Endothelial cell of umbilical vein (primary cell): ENCODE data around the gene C6. TPM values are rescaled to one million over a fixed set of nuclear protein-coding genes. Genes with fewer than 3 reads are reported as not detected.

Experiments
- BruUV-seq: library from RNA; stranded (reverse); fragments of 400-500 nt; replicated peaks from 2 replicates; lab custom pipeline; 2021; lab: Mats Ljungman, UMichigan
- CTCF ChIA-PET: fragments of 300-600, 350-600 bp; sonication (Branson Sonifier 250); formaldehyde crosslinking; loops from one replicate; lab custom pipeline; 2021; ENCODE audit warnings: antibody characterized with exemption, inconsistent platforms; lab: Charles Lee
- POLR2A ChIA-PET: fragments of 300-600, 350-600 bp; sonication (Branson Sonifier 250); formaldehyde crosslinking; loops from one replicate; lab custom pipeline; 2021; ENCODE audit warnings: antibody characterized with exemption, inconsistent platforms; lab: Charles Lee
- DNase-seq: peaks from one replicate; pipeline ENCODE4 v3.0.0-alpha.2; 2011; ENCODE audit warnings: low read depth, low spot score
- FAIRE-seq: peaks from 2 replicates; lab custom pipeline; 2011; peaks lifted over from hg19 to GRCh38; lab: Jason Lieb, UNC
- H2AFZ ChIP-seq: 2 replicates; pipeline ENCODE4 v1.6.0; 2012; ENCODE audit warnings: low read depth, low read length, control low read depth, inconsistent platforms
- H3K27ac ChIP-seq: 2 replicates; pipeline ENCODE4 v1.5.1; 2011; ENCODE audit warnings: low read depth, mild to moderate bottlenecking, control low read depth, low read length, moderate library complexity; ENCODE audit not compliant: insufficient read depth
- H3K27me3 ChIP-seq, 2 experiments: 2 replicates each; pipeline versions ENCODE4 v1.6.0 to v1.6.1; 2011; ENCODE audit warnings: low read length in 2 of 2, mixed read lengths in 1 of 2; ENCODE audit not compliant: control insufficient read depth in 2 of 2, insufficient read depth in 2 of 2
- H3K36me3 ChIP-seq, 2 experiments: 2 replicates in 1 of 2; 3 replicates in 1 of 2; pipeline ENCODE4 v1.5.1; 2011; ENCODE audit warnings: low read length in 2 of 2, mild to moderate bottlenecking in 1 of 2, moderate library complexity in 1 of 2; ENCODE audit not compliant: control insufficient read depth in 2 of 2, insufficient read depth in 2 of 2; ENCODE audit errors: extremely low read depth in 1 of 2
- H3K4me1 ChIP-seq: 3 replicates; pipeline ENCODE4 v1.5.1; 2011; ENCODE audit warnings: mild to moderate bottlenecking, low read length; ENCODE audit not compliant: control insufficient read depth, insufficient read depth; ENCODE audit errors: extremely low read depth
- H3K4me2 ChIP-seq: 2 replicates; pipeline ENCODE4 v1.6.1; 2011; ENCODE audit warnings: low read length, control low read depth, mixed read lengths; ENCODE audit not compliant: insufficient read depth
- H3K4me3 ChIP-seq, 3 experiments: fragments of 200-600 bp in 1 of 3; sonication (generic), shearing (Covaris generic) in 1 of 3; replicated peaks in 1 of 3; 2 replicates each; pipeline ENCODE4 v1.5.1; 2011 to 2016; ENCODE audit warnings: control low read depth in 3 of 3, low read length in 3 of 3, mild to moderate bottlenecking in 2 of 3, inconsistent platforms in 1 of 3, low read depth in 1 of 3, moderate library complexity in 1 of 3; ENCODE audit not compliant: insufficient read depth in 1 of 3
- H3K79me2 ChIP-seq: 2 replicates; pipeline ENCODE4 v1.6.0; 2012; ENCODE audit warnings: low read length, inconsistent platforms; ENCODE audit not compliant: control insufficient read depth, insufficient read depth
- H3K9ac ChIP-seq: replicated peaks from 2 replicates; pipeline ENCODE3; 2011; ENCODE audit warnings: low read length, control low read depth; ENCODE audit not compliant: insufficient read depth; ENCODE audit errors: extremely low read depth
- H3K9me1 ChIP-seq: replicated peaks from 3 replicates; pipeline ENCODE4 v1.6.0; 2011; ENCODE audit warnings: mild to moderate bottlenecking, low read length; ENCODE audit not compliant: control insufficient read depth, insufficient read depth; ENCODE audit errors: extremely low read depth
- H3K9me3 ChIP-seq: replicated peaks from 2 replicates; pipeline ENCODE4 v1.5.1; 2012; ENCODE audit warnings: low read length, inconsistent platforms; ENCODE audit not compliant: control insufficient read depth, insufficient read depth
- H4K20me1 ChIP-seq: replicated peaks from 2 replicates; pipeline ENCODE3; 2011; ENCODE audit warnings: mild to moderate bottlenecking, low read length; ENCODE audit not compliant: control insufficient read depth, insufficient read depth; ENCODE audit errors: extremely low read depth
- EZH2 ChIP-seq: IDR thresholded peaks from 2 replicates; pipeline ENCODE4 v1.6.1; 2012; ENCODE audit warnings: borderline replicate concordance, low read depth, mild to moderate bottlenecking, moderate library complexity, low read length, inconsistent platforms; ENCODE audit not compliant: severe bottlenecking
- FOS ChIP-seq: IDR thresholded peaks from 2 replicates; pipeline ENCODE4 v1.6.1; 2011; ENCODE audit warnings: mild to moderate bottlenecking, low read length, moderate library complexity, borderline replicate concordance; ENCODE audit not compliant: insufficient read depth
- GATA2 ChIP-seq: IDR thresholded peaks from 2 replicates; pipeline ENCODE4 v1.7.0; 2011; ENCODE audit warnings: low read depth, mild to moderate bottlenecking, moderate library complexity, mixed read lengths, low read length; ENCODE audit not compliant: insufficient read length, insufficient read depth
- JUN ChIP-seq: IDR thresholded peaks from 2 replicates; pipeline ENCODE4 v1.6.1; 2011; ENCODE audit warnings: borderline replicate concordance, low read depth; ENCODE audit not compliant: insufficient read length, insufficient read depth
- MYC ChIP-seq: IDR thresholded peaks from one replicate; pipeline ENCODE4 v1.6.1; 2011; ENCODE audit warnings: mild to moderate bottlenecking, low read depth, low read length
- POLR2A ChIP-seq: IDR thresholded peaks from 2 replicates; pipeline ENCODE4 v1.6.1; 2012; ENCODE audit warnings: low read depth, mild to moderate bottlenecking, control low read depth, low read length
- POLR2AphosphoS5 ChIP-seq: IDR thresholded peaks from 2 replicates; pipeline ENCODE4 v1.6.1; 2012; ENCODE audit warnings: low read depth, mild to moderate bottlenecking, control low read depth, low read length, moderate library complexity; ENCODE audit not compliant: insufficient read depth
- dilution Hi-C: fragments of 300-500 bp; cut with MboI; formaldehyde crosslinking; loops from one replicate; pipeline ENCODE4 v1.15.0; 2019; ENCODE audit warnings: low sequenced_read_pairs; ENCODE audit not compliant: extremely low pct_ligation_motif_present
- intact Hi-C: fragments of 100-400 bp; cut with micrococcal nuclease; formaldehyde crosslinking; loops from one replicate; pipeline ENCODE4 v1.10.0; 2022
- polyA plus RNA-seq, 4 experiments: library from polyadenylated mRNA; depleted of rRNA in 3 of 4; stranded (reverse) in 3 of 4; unstranded in 1 of 4; fragments of >200 nt; gene quantifications; 2 replicates each; pipeline versions ENCODE4 v1.2.1 to v1.2.3, GENCODE V29; 2011 to 2012; ENCODE audit warnings: missing spikeins in 1 of 4
- total RNA-seq: library from RNA; stranded (reverse); gene quantifications from 2 replicates; pipeline ENCODE4 v1.2.3, GENCODE V29; 2021
- TF ChIP-seq, protein P1 (sequence below): IDR thresholded peaks from 2 replicates; pipeline ENCODE4 v1.6.1; 2011; ENCODE audit not compliant: insufficient read depth, insufficient read length
- TF ChIP-seq, protein P2 (sequence below), 2 donors: IDR thresholded peaks; 1 replicate in 1 of 2; 2 replicates in 1 of 2; pipeline ENCODE4 v1.5.1; 2011; ENCODE audit warnings: low read length in 2 of 2, mild to moderate bottlenecking in 2 of 2, moderate library complexity in 2 of 2, control low read depth in 1 of 2, inconsistent platforms in 1 of 2, low read depth in 1 of 2; ENCODE audit not compliant: insufficient read depth in 1 of 2; ENCODE audit errors: extremely low read depth in 1 of 2

C6 gene
- total and polyA plus RNA-seq, 2 donors (not counting 3 experiments of a cell fraction or from before 2014, with no cell fraction given), result not detected

DNA sequence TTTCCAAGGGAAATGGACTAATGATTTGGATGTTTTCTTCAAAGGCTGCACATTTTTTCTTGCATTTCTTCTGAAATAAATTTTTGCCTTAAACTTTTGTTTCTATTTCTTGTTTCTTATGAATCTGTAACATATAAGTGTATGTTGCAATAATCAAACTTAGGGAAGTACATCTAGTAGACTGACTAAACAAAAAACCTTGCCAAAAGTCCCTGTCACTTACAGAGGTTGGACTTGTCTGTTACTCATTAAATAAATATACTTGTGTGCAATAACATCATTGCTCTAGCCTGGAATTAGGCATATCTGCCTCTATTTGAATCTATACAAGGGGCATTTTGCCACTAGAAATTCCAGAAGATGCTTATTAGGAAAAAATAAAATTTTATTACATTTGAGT, 56.6 kb downstream of the C6 start:
- H2AFZ ChIP-seq, result no peak overlapping the region
- no peaks in the 10 kb centered on the region for H3K9me1 ChIP-seq
- no peak overlapping the region for H3K27ac ChIP-seq
- DNase-seq (no peak), FAIRE-seq (no peak)
- H4K20me1 ChIP-seq, result no peaks in the 10 kb centered on the region
- H3K27me3 ChIP-seq, result no peaks in the 10 kb centered on the region
- no peak overlapping the region for H3K4me3 ChIP-seq
- TF ChIP-seq, protein P1, sequence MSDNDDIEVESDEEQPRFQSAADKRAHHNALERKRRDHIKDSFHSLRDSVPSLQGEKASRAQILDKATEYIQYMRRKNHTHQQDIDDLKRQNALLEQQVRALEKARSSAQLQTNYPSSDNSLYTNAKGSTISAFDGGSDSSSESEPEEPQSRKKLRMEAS, result no peak
- TF ChIP-seq EZH2 (no peak), MYC (no peak), GATA2 (no peak), POLR2AphosphoS5 (no peak), POLR2A (no peak), FOS (no peak), JUN (no peak)
- TF ChIP-seq, protein P2, sequence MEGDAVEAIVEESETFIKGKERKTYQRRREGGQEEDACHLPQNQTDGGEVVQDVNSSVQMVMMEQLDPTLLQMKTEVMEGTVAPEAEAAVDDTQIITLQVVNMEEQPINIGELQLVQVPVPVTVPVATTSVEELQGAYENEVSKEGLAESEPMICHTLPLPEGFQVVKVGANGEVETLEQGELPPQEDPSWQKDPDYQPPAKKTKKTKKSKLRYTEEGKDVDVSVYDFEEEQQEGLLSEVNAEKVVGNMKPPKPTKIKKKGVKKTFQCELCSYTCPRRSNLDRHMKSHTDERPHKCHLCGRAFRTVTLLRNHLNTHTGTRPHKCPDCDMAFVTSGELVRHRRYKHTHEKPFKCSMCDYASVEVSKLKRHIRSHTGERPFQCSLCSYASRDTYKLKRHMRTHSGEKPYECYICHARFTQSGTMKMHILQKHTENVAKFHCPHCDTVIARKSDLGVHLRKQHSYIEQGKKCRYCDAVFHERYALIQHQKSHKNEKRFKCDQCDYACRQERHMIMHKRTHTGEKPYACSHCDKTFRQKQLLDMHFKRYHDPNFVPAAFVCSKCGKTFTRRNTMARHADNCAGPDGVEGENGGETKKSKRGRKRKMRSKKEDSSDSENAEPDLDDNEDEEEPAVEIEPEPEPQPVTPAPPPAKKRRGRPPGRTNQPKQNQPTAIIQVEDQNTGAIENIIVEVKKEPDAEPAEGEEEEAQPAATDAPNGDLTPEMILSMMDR (IDR thresholded peaks at IDR 0.05; ENCODE audit: extremely low read depth in 1 of 2, insufficient read depth in 1 of 2, low read depth in 1 of 2, low read length in 2 of 2), result no peak
- H3K79me2 ChIP-seq, result no peaks in the 10 kb centered on the region
- dilution Hi-C loops, result no loop called here
- no peaks in the 10 kb centered on the region for H3K9me3 ChIP-seq
- no peaks in the 10 kb centered on the region for H3K4me1 ChIP-seq
- no peak overlapping the region for H3K4me2 ChIP-seq
- no TSS peak for BruUV-seq
- POLR2A ChIA-PET, result no interaction called here
- no peaks in the 10 kb centered on the region for H3K36me3 ChIP-seq
- intact Hi-C loops, result no loop called here
- H3K9ac ChIP-seq, result no peak overlapping the region
- CTCF ChIA-PET, result no interaction called here
